H1 (cell line): ENCODE measurements around the gene MRPL43. TPM values are rescaled to one million over a fixed set of nuclear protein-coding genes. Genes with fewer than 3 reads are reported as not detected.

ENCODE experiments used
- ASH2L ChIP-seq: fragments of 200-600, 300-600 bp; sonication (generic); IDR thresholded peaks from one replicate; pipeline ENCODE4 v1.7.1; 2017; ENCODE audit warnings: low read length
- CHD2 ChIP-seq: IDR thresholded peaks from 2 replicates; pipeline ENCODE4 v1.6.1; 2012; ENCODE audit warnings: low read length, improper control_type of control experiment
- CHD7 ChIP-seq: fragments of 300-600 bp; sonication (generic); IDR thresholded peaks from 2 replicates; pipeline ENCODE4 v1.7.1; 2012; ENCODE audit warnings: low read length, moderate library complexity, mild to moderate bottlenecking, inconsistent platforms; ENCODE audit not compliant: insufficient replicate concordance
- CTCF ChIP-seq, 3 experiments: IDR thresholded peaks; 1 replicate in 2 of 3; 2 replicates in 1 of 3; pipeline versions ENCODE4 v1.5.1 to v1.6.1; 2011; ENCODE audit warnings: low read length in 3 of 3, mild to moderate bottlenecking in 3 of 3, inconsistent platforms in 2 of 3, low read depth in 1 of 3, moderate library complexity in 1 of 3; ENCODE audit not compliant: insufficient read depth in 1 of 3; ENCODE audit errors: control extremely low read depth in 1 of 3
- RXRA ChIP-seq: IDR thresholded peaks from 2 replicates; pipeline ENCODE4 v1.6.1; 2011; ENCODE audit warnings: low read depth, mild to moderate bottlenecking, low read length, moderate library complexity; ENCODE audit not compliant: insufficient read depth
- polyA plus RNA-seq, 7 experiments: library from polyadenylated mRNA; depleted of rRNA in 3 of 7; stranded (reverse) in 5 of 7; unstranded in 2 of 7; fragments of >200 nt in 5 of 7; fragments of 200-250 nt in 2 of 7; gene quantifications; 1 replicate in 5 of 7; 2 replicates in 1 of 7; 4 replicates in 1 of 7; pipeline versions ENCODE4 v1.2.1 to v1.2.3, GENCODE V29; 2011 to 2013; ENCODE audit warnings: missing spikeins in 2 of 7, mixed read lengths in 2 of 7
- total RNA-seq: library from RNA; stranded (reverse); fragmentation: NEBNext Ultra II Directional; extraction: Animal tissue kit (Norgen Biotek cat#: 25700); gene quantifications from 2 replicates; pipeline ENCODE4 v1.2.1, GENCODE V29; 2021
- TF ChIP-seq, protein P1 (sequence below): IDR thresholded peaks from 2 replicates; pipeline ENCODE4 v1.6.1; 2012; ENCODE audit warnings: low read length, inconsistent platforms

Gene MRPL43
- total and polyA plus RNA-seq, 2 of the 8 experiments (the other 6 are each of a cell fraction or from before 2014, with no cell fraction given) = 74.1 to 149 TPM

DNA sequence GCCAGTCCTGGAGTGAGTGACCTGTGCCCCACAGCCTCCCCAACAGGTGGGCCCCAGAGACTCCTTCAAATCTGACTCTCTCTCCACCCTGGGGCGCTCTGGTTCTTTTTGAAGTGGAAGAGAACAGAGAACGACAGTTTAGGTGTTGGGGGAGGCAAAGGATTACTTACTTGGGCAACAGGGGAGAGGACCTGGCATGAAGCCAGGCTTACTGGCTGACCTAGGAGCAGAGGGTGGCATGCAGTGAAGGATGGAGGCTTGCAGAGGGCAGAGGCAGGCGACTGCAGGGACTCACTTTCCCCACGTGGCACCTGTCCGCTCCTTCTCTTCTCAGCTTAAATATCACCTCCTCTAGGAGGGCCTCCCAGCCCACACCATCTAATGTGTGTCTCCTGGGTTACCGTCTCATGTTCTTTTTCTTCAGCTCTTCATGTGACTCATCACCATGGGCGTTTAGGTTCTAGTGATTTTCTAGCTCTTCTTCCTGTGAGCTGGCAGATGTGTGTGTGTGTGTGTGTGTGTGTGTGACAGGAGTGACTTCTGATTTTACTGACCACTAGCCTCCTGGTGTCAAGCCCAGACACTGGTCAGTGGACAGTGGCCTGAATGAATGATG, 27.8 kb upstream of the MRPL43 start (continued):
- no peak for TF ChIP-seq CHD7
- TF ChIP-seq ASH2L = no peak
- TF ChIP-seq CTCF (IDR thresholded peaks at IDR 0.05; ENCODE audit: control extremely low read depth in 1 of 3, insufficient read depth in 1 of 3, low read depth in 1 of 3, low read length in 3 of 3) = no peak
- TF ChIP-seq RXRA = no peak
- no peak for TF ChIP-seq CHD2
- TF ChIP-seq, protein P1, sequence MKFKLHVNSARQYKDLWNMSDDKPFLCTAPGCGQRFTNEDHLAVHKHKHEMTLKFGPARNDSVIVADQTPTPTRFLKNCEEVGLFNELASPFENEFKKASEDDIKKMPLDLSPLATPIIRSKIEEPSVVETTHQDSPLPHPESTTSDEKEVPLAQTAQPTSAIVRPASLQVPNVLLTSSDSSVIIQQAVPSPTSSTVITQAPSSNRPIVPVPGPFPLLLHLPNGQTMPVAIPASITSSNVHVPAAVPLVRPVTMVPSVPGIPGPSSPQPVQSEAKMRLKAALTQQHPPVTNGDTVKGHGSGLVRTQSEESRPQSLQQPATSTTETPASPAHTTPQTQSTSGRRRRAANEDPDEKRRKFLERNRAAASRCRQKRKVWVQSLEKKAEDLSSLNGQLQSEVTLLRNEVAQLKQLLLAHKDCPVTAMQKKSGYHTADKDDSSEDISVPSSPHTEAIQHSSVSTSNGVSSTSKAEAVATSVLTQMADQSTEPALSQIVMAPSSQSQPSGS = no peak
